IMR-90 (cell line): ENCODE data around the gene MICAL2. TPM values are rescaled to one million over a fixed set of nuclear protein-coding genes. Genes with fewer than 3 reads are reported as not detected.

Experiments used
- ATAC-seq: fragments of 200-7000 bp; cut with Tn5 transposase; 2 replicates; pipeline ENCODE4 v1.9.1; 2020; ENCODE audit warnings: low read depth, mild to moderate bottlenecking, moderate library complexity
- BruUV-seq: library from RNA; stranded (reverse); fragments of 400-500 nt; replicated peaks from 2 replicates; lab custom pipeline; 2021; lab: Mats Ljungman, UMichigan
- CTCF ChIA-PET: fragments of 300-600 bp; formaldehyde crosslinking; extraction: SDS; loops from one replicate; lab custom pipeline; 2021; ENCODE audit warnings: antibody characterized with exemption; lab: Yijun Ruan, JAX
- POLR2A ChIA-PET: fragments of 300-600 bp; sonication (Branson Sonifier 250); formaldehyde crosslinking; loops from one replicate; lab custom pipeline; 2022; ENCODE audit warnings: antibody characterized with exemption; ENCODE audit not compliant: unreplicated experiment; lab: Charles Lee
- DNase-seq: peaks from one replicate; pipeline ENCODE4 v3.0.0; 2013
- H2AFZ ChIP-seq: replicated peaks from 2 replicates; pipeline ENCODE3; 2013; ENCODE audit warnings: low read length, mild to moderate bottlenecking; ENCODE audit not compliant: poor library complexity
- H2AK5ac ChIP-seq: 2 replicates; pipeline ENCODE4 v1.6.1; 2013; ENCODE audit warnings: low read depth, low read length, inconsistent platforms
- H2AK9ac ChIP-seq: replicated peaks from 2 replicates; pipeline ENCODE3; 2013; ENCODE audit warnings: mild to moderate bottlenecking, low read depth, low read length, moderate library complexity; ENCODE audit not compliant: poor library complexity
- H2BK120ac ChIP-seq: 2 replicates; pipeline ENCODE4 v1.6.1; 2013; ENCODE audit warnings: low read depth, low read length, inconsistent platforms
- H2BK15ac ChIP-seq: 3 replicates; pipeline ENCODE4 v1.6.1; 2013; ENCODE audit warnings: low read depth, low read length, inconsistent platforms
- H2BK20ac ChIP-seq: 2 replicates; pipeline ENCODE4 v1.6.1; 2013; ENCODE audit warnings: low read depth, mild to moderate bottlenecking, inconsistent platforms, low read length, moderate library complexity
- H2BK5ac ChIP-seq: 2 replicates; pipeline ENCODE4 v1.6.1; 2013; ENCODE audit warnings: mild to moderate bottlenecking, low read depth, low read length, inconsistent platforms; ENCODE audit not compliant: poor library complexity, severe bottlenecking
- H3K14ac ChIP-seq: replicated peaks from 2 replicates; pipeline ENCODE4 v1.6.1; 2013; ENCODE audit warnings: low read depth, low read length, inconsistent platforms
- H3K18ac ChIP-seq: 2 replicates; pipeline ENCODE4 v1.6.1; 2013; ENCODE audit warnings: low read depth, low read length, control low read depth
- H3K23ac ChIP-seq: 2 replicates; pipeline ENCODE4 v1.6.1; 2013; ENCODE audit warnings: low read depth, low read length, inconsistent platforms
- H3K27ac ChIP-seq: 2 replicates; pipeline ENCODE4 v1.5.1; 2013; ENCODE audit warnings: mild to moderate bottlenecking, control low read depth, low read length; ENCODE audit not compliant: insufficient read depth
- H3K27me3 ChIP-seq: 2 replicates; pipeline ENCODE4 v1.6.1; 2013; ENCODE audit warnings: low read length; ENCODE audit not compliant: control insufficient read depth, insufficient read depth
- H3K36me3 ChIP-seq: 2 replicates; pipeline ENCODE4 v1.6.1; 2013; ENCODE audit warnings: low read length, mixed read lengths; ENCODE audit not compliant: control insufficient read depth, insufficient read depth
- H3K4ac ChIP-seq: 2 replicates; pipeline ENCODE4 v1.6.1; 2013; ENCODE audit warnings: low read depth, low read length, inconsistent platforms
- H3K4me1 ChIP-seq: 2 replicates; pipeline ENCODE4 v1.6.1; 2013; ENCODE audit warnings: low read length, mixed read lengths; ENCODE audit not compliant: control insufficient read depth, insufficient read depth
- H3K4me2 ChIP-seq: 2 replicates; pipeline ENCODE4 v1.6.1; 2013; ENCODE audit warnings: low read depth, mild to moderate bottlenecking, control low read depth, low read length, moderate library complexity
- H3K4me3 ChIP-seq: 2 replicates; pipeline ENCODE4 v1.5.1; 2013; ENCODE audit warnings: low read depth, mild to moderate bottlenecking, control low read depth, low read length, moderate library complexity; ENCODE audit not compliant: insufficient read depth
- H3K56ac ChIP-seq: 2 replicates; pipeline ENCODE4 v1.6.1; 2013; ENCODE audit warnings: low read length, inconsistent platforms; ENCODE audit not compliant: insufficient read depth; ENCODE audit errors: extremely low read depth
- H3K79me1 ChIP-seq, 2 experiments: 2 replicates each; pipeline ENCODE4 v1.6.1; 2013; ENCODE audit warnings: low read length in 2 of 2, inconsistent platforms in 1 of 2, low read depth in 1 of 2
- H3K9ac ChIP-seq: 2 replicates; pipeline ENCODE4 v1.6.1; 2013; ENCODE audit warnings: low read depth, low read length, control low read depth
- H3K9me1 ChIP-seq: 2 replicates; pipeline ENCODE4 v1.6.1; 2013; ENCODE audit warnings: low read length, inconsistent platforms; ENCODE audit not compliant: insufficient read depth
- H3K9me3 ChIP-seq: 2 replicates; pipeline ENCODE4 v1.6.1; 2013; ENCODE audit warnings: low read length; ENCODE audit not compliant: control insufficient read depth, insufficient read depth
- H4K20me1 ChIP-seq: 2 replicates; pipeline ENCODE4 v1.6.1; 2013; ENCODE audit warnings: low read length, inconsistent platforms; ENCODE audit not compliant: insufficient read depth
- H4K5ac ChIP-seq: 2 replicates; pipeline ENCODE4 v1.6.1; 2013; ENCODE audit warnings: mild to moderate bottlenecking, low read depth, low read length, control low read depth
- H4K8ac ChIP-seq, 2 experiments: 2 replicates each; pipeline ENCODE4 v1.6.1; 2013; ENCODE audit warnings: low read depth in 2 of 2, low read length in 2 of 2, control low read depth in 1 of 2, inconsistent platforms in 1 of 2
- H4K91ac ChIP-seq: 2 replicates; pipeline ENCODE4 v1.6.1; 2013; ENCODE audit warnings: low read depth, low read length, inconsistent platforms; ENCODE audit not compliant: insufficient read depth
- BHLHE40 ChIP-seq: fragments of 150-350 bp; IDR thresholded peaks from 2 replicates; pipeline ENCODE4 v1.6.1; 2016; ENCODE audit warnings: mild to moderate bottlenecking, low read depth, low read length
- CHD1 ChIP-seq: IDR thresholded peaks from 2 replicates; pipeline ENCODE4 v1.6.1; 2012; ENCODE audit warnings: low read depth, low read length, improper control_type of control experiment
- CTCF ChIP-seq: conservative IDR thresholded peaks from 2 replicates; pipeline ENCODE4 v1.5.1; 2012; ENCODE audit warnings: mild to moderate bottlenecking, low read depth, low read length, improper control_type of control experiment
- ELK1 ChIP-seq: fragments of 150-350 bp; IDR thresholded peaks from 2 replicates; pipeline ENCODE4 v1.6.1; 2016; ENCODE audit warnings: low read depth, mild to moderate bottlenecking, low read length, moderate library complexity, borderline replicate concordance
- MAZ ChIP-seq: IDR thresholded peaks from 2 replicates; pipeline ENCODE4 v1.6.1; 2012; ENCODE audit warnings: low read depth, mild to moderate bottlenecking, low read length, improper control_type of control experiment, moderate library complexity, borderline replicate concordance
- MXI1 ChIP-seq: IDR thresholded peaks from 2 replicates; pipeline ENCODE4 v1.6.1; 2012; ENCODE audit warnings: low read depth, mild to moderate bottlenecking, low read length, moderate library complexity, borderline replicate concordance
- NFE2L2 ChIP-seq: fragments of 150-350 bp; IDR thresholded peaks from 2 replicates; pipeline ENCODE4 v1.6.1; 2016; ENCODE audit warnings: low read depth, mild to moderate bottlenecking, low read length
- POLR2A ChIP-seq: IDR thresholded peaks from 2 replicates; pipeline ENCODE4 v1.6.1; 2012; ENCODE audit warnings: mild to moderate bottlenecking, low read depth, low read length
- RAD21 ChIP-seq: IDR thresholded peaks from 2 replicates; pipeline ENCODE4 v1.6.1; 2012; ENCODE audit warnings: low read length, improper control_type of control experiment
- RCOR1 ChIP-seq: IDR thresholded peaks from 2 replicates; pipeline ENCODE4 v1.6.1; 2012; ENCODE audit warnings: mild to moderate bottlenecking, low read length, improper control_type of control experiment; ENCODE audit not compliant: insufficient replicate concordance
- RFX5 ChIP-seq: IDR thresholded peaks from 2 replicates; pipeline ENCODE4 v1.8.0; 2012; ENCODE audit warnings: low read depth, mild to moderate bottlenecking, low read length, moderate library complexity
- SMC3 ChIP-seq: fragments of 150-350 bp; IDR thresholded peaks from 2 replicates; pipeline ENCODE4 v1.6.1; 2016; ENCODE audit warnings: low read depth, mild to moderate bottlenecking, antibody characterized with exemption, low read length, moderate library complexity
- WGBS, 2 experiments: methylation state at CpG; one replicate each; pipeline versions ENCODE4 v1.1.5 to v1.1.7; 2013; ENCODE audit warnings: missing lambda C conversion rate in 2 of 2; ENCODE audit not compliant: insufficient read length in 1 of 2; ENCODE audit errors: extremely low coverage in 2 of 2; 5-methylcytosine and 5-hydroxymethylcytosine counted together
- dilution Hi-C: fragments of 300-500 bp; cut with HindIII; formaldehyde crosslinking; loops from one replicate; pipeline ENCODE4 v1.14.3; 2018; ENCODE audit warnings: low sequenced_read_pairs; ENCODE audit not compliant: unreplicated experiment
- in situ Hi-C: fragments of 300-500 bp; cut with MboI; formaldehyde crosslinking; loops from 3 replicates; pipeline ENCODE4 v1.14.3; 2019; ENCODE audit warnings: low sequenced_read_pairs, inconsistent platforms, mixed read lengths
- intact Hi-C: fragments of 100-400 bp; cut with micrococcal nuclease; formaldehyde crosslinking; loops from 2 replicates; pipeline ENCODE4 v1.10.0; 2022
- polyA plus RNA-seq, 3 experiments: library from polyadenylated mRNA; depleted of rRNA; stranded (reverse); fragments of >200 nt; gene quantifications; 2 replicates each; pipeline ENCODE4 v1.2.3, GENCODE V29; 2012; ENCODE audit warnings: low replicate concordance in 1 of 3
- total RNA-seq: library from RNA; depleted of rRNA; stranded (reverse); fragments of >200 nt; gene quantifications from 2 replicates; pipeline ENCODE4 v1.2.3, GENCODE V29; 2012

The MICAL2 gene
- total and polyA plus RNA-seq, 2 of the 4 experiments (the other 2 are of a cell fraction): 170 to 336 TPM

DNA sequence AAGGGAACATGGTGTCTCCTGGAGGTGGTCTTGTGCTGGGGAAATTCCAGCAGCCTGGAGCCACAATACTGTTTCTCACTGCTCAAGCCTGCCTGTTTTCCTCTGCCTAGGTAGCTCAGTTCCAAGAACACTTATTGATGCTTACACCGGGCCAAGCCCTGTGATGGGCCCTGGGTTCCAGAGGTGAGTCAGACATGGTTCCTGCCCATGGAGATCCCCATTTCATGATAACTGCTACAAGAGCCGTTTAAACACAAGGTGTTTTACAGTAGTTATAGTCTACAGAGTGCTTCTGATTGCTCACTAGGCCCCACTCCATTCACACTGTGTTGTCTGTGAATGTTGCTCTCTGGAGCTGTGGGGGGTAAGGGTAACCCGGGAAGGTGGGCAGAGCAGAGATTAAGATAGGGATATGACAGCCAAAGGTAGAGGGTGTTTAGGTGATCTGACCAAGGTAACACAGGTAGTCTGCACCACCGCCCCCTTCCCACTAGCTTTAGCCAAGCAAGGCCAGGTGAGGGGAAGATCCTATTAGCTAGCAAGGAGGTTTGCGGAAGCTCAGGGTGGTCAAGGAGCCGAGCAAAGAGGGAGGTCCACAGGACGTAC lies 696 bp upstream of the MICAL2 start:
- peak overlapping the region; percentile 52 for H3K27ac ChIP-seq
- H3K14ac ChIP-seq: peak overlapping the region; percentile 97
- H3K4me3 ChIP-seq: peak overlapping the region; percentile 67
- peak overlapping the region; percentile 90 for H3K4ac ChIP-seq
- no TSS peak for BruUV-seq
- peak overlapping the region; percentile 66 for H2BK120ac ChIP-seq
- peak overlapping the region; percentile 75; the same call in 2 of the 3 replicates for H2BK15ac ChIP-seq
- intact Hi-C loops: loop anchor here (2.0 to 5.0 kb wide), 2 partner anchors 23 to 173 kb away; no protein-coding TSS in a partner anchor
- DNase-seq (no peak), ATAC-seq (no peak)
- dilution Hi-C loops: no loop called here
- H3K9ac ChIP-seq: peak overlapping the region; percentile 76
- H3K56ac ChIP-seq: peak overlapping the region; percentile 45; the same call in 1 of the 2 replicates
- peak overlapping the region; percentile 78 for H3K23ac ChIP-seq
- peak overlapping the region; percentile 93 for H2AFZ ChIP-seq
- H4K5ac ChIP-seq: peak overlapping the region; percentile 54
- peaks cover 24% of the 10 kb centered on the region for H3K9me1 ChIP-seq
- 0% methylated on average over 1 of the region's 7 CpGs; no CpG with 5 or more reads in 1 of the 2 experiments for WGBS, 2 experiments
- H2BK5ac ChIP-seq: peak overlapping the region; percentile 51
- H2AK9ac ChIP-seq: peak overlapping the region; percentile 75
- H3K36me3 ChIP-seq: peaks cover 1% of the 10 kb centered on the region; the same call in 1 of the 2 replicates
- ChIA-PET POLR2A (interaction anchor here (0.5 to 1.5 kb wide), 3 partner anchors 22 to 177 kb away, joined by 3 to 5 read pairs (median 3); no protein-coding TSS in a partner anchor), CTCF (no interaction called here)
- peaks cover 25% of the 10 kb centered on the region for H3K4me1 ChIP-seq
- peak overlapping the region; percentile 98 for H3K4me2 ChIP-seq
- no peaks in the 10 kb centered on the region for H3K9me3 ChIP-seq
- no peak for TF ChIP-seq RAD21
- TF ChIP-seq MAZ: no peak
- TF ChIP-seq RFX5: no peak
- no peak for TF ChIP-seq MXI1
- no peak for TF ChIP-seq CTCF
- no peak for TF ChIP-seq POLR2A
- TF ChIP-seq SMC3: no peak
- no peak for TF ChIP-seq CHD1
- TF ChIP-seq BHLHE40: no peak
- no peak for TF ChIP-seq NFE2L2
- no peak for TF ChIP-seq ELK1
- no peak for TF ChIP-seq RCOR1
- peaks cover 8 to 47% of the 10 kb centered on the region in 2 experiments; a peak in 3 of 4 replicates for H3K79me1 ChIP-seq
- H2BK20ac ChIP-seq: peak overlapping the region; percentile 79
- peak overlapping the region; percentile 72 to 94 for H4K8ac ChIP-seq
- H3K27me3 ChIP-seq: no peaks in the 10 kb centered on the region
- H2AK5ac ChIP-seq: peak overlapping the region; percentile 73
- peaks cover 5% of the 10 kb centered on the region; the same call in 1 of the 2 replicates for H4K20me1 ChIP-seq
- H4K91ac ChIP-seq: peak overlapping the region; percentile 76
- in situ Hi-C loops: loop anchor here (10.0 kb wide), 1 partner anchor 125 kb away; no protein-coding TSS in a partner anchor
- H3K18ac ChIP-seq: peak overlapping the region; percentile 34
